GM19438 (cell line): ENCODE results near the gene STPG1.
A peak's percentile ranks its signal among the peaks of the same experiment; 100 is the strongest.

ENCODE experiments used
- ATAC-seq: cut with Tn5 transposase; IDR thresholded peaks from one replicate; pipeline ENCODE4 v1.9.1; 2021; ENCODE audit warnings: low read depth; ENCODE audit not compliant: unreplicated experiment

Gene STPG1

DNA sequence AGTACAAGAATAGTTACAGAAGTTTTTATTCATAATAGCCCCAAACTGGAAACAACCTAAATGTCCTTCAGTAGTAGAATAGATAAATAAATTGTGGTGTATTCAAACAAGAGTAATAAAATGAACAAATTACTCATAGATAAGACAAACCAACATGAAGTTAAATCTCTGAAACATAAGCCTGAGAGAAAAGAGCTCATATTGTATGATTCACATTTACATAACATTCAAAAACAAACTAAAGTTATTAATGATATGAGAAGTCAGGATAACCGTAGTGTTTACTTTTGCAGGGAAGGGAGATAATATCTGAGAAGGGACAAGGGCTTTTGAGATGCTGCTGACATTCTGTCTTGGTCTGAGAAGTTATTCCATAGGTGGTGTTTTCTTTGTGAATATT is 13.5 kb downstream of the STPG1 start:
- no peak for ATAC-seq

- ATAC-seq, result no peak
Measured at GRCh38 chr1:24393892-24394291, 19.7 kb downstream of the STPG1 start.

- no peak for ATAC-seq
Measured at GRCh38 chr1:24392982-24393650, 20.5 kb downstream of the STPG1 start.

DNA sequence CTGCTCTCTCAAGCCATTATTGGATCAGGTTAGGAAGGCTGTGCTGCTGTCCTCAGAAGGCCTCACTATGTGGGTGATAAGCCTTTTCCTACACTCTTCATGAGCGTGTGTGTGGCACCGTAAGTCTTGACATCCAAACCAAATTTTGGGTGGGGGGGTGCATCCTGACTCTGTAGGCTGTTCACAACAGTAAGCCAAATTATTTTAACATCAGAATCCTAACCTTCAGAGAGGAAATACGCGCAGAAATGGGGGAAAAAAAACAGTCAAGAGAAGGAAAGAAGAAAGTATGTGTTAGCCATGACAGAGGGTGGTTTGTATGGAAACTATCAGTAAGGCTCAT is 21.0 kb downstream of the STPG1 start:
- no peak for ATAC-seq

DNA sequence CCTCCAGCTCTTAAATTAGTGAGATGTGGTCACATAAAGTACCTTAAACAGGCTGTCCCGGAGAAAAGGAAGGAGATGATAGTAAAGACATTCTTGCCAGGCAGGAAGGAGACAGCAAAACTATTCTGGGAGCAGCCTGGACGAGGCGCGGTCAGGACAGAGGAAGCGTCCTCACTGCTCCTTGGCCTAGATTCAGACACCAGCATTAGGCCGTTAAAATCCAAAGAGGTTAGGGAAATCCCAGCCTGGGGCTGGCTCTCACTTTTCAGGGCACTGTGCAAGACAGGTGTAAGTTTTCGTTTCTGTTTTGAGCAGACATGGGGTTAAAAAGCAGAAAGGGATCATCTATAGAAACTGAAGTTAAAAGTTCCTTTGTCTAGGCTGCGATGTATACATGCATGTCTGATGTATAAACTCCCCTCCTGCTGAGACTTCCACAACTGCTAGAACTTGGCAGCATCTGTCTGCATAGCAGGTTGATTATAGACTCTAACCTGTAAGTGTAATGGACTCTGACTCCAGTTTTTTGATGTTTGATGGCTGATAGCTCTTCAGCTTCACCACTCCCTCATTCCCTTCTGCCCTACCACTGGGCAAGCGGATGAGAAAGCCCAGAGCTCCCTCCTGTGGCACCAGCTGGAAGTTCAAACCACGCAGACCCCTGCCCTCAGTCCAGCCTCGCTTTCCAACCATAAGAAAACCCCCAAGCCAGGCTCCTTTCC is 21.5 kb downstream of the STPG1 start:
- peak; percentile 86 for ATAC-seq

- no peak for ATAC-seq
Measured at GRCh38 chr1:24390924-24391782, 22.4 kb downstream of the STPG1 start.

DNA sequence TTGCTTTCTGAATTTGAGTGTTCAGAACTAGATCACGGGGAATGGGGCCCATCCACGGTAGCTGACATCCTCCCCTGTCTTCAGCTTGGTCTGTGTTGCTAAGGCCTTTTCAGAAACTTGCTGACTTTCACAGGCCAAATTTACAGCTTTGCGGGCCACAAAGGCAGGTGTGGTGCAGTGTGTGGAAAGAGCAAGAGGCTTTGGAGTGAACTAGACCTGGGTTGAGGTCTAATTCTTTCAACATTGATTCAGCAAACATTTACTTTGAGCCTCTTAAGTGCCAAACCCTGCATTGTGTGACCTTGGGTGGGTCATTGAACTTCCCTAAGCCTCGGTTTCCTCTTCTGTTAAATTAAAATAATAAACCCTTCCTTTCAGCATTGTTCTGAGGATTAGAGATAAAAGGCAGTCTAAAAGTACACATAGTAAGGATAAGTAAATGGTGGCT is 24.3 kb downstream of the STPG1 start:
- no peak for ATAC-seq

- no peak for ATAC-seq
Measured at GRCh38 chr1:24388331-24388885, 25.2 kb downstream of the STPG1 start.

GRCh38 chr1:24387636-24388175 is 25.9 kb downstream of the STPG1 start:
- ATAC-seq, result no peak

GRCh38 chr1:24386931-24387330 is 26.7 kb downstream of the STPG1 start:
- ATAC-seq, result no peak

DNA sequence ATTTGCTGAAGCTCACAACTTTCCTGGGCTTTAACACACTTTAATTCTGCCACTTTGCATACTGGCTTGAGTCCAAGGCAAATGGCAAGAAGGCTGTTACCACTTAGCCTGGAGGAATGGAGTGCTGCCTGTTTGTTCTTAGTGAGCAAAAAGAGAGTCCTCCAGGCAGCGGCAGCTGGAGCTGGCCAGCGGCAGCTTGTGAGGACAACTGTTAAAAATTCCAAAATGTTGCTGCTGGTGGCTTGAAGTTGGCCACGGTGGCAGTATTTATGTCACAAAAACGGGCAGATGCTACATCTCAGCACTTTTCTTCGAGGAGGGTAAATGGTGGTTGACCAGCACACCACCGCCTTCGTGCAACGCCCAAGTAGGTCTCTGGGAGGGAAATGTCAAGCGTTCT is 27.3 kb downstream of the STPG1 start:
- no peak for ATAC-seq

DNA sequence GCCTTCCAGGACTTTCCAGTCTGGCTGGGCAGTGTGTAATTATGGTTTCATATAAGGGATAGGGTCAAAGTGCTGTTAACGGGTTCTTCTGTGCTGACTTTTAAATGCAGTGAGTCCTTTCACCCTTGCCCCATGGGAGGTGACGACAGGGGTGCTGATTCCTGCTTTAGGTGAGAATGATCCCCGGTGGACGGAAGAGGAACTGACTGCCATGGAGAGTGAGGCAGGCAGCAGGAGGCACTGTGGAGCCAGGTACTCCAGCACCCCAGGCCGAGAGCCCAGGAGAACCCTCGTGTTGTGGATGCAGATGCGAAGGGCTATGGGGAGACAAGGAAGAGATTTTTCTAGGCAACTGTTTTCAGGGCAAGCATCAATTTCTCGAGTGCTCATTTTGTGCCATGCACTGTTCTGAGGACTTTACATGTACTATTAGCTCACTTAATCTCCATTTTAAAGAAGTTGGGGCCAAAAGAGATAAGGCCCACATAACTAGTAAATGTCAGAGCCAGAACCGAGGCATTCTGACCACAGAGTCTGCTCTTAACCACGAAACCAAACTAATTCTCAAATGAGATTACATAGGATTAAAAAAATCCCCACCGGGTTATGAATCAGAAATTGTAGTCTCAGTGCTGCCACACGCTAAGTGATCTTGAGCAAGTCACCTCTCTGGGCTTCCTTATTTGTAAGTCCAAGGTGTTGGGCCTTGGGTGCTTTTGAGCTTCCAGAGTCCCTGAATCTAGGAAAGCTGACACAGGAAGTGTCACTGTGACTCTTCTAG is 28.2 kb downstream of the STPG1 start:
- ATAC-seq, result no peak

GRCh38 chr1:24384251-24385090 is 29.1 kb downstream of the STPG1 start:
- ATAC-seq, result no peak

DNA sequence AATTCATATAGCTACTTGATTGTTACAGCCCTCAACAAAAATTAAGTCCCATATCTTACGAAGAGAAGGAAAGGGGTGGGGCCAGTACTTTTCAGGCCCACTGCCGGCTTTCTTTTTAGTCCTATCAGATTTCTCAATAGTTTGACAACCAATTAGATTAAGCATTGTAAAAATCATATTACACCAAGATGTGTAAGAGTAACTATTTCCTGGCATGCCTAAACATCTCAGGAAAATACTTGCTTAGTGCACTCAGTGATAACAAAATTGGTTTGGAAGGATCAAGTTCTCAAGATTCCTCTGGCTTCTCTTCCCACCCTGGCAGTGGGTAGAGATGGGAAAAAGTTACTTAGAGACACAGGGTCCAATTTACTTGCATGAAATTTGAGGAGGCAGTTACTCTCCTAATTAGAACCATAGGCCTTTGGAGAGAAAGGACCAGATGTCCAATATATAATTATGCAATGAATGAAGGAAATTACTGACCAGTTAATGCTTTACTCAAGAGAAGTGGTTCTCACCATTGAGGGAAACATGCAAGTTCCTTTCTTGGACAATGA is 30.1 kb downstream of the STPG1 start:
- ATAC-seq, result no peak

DNA sequence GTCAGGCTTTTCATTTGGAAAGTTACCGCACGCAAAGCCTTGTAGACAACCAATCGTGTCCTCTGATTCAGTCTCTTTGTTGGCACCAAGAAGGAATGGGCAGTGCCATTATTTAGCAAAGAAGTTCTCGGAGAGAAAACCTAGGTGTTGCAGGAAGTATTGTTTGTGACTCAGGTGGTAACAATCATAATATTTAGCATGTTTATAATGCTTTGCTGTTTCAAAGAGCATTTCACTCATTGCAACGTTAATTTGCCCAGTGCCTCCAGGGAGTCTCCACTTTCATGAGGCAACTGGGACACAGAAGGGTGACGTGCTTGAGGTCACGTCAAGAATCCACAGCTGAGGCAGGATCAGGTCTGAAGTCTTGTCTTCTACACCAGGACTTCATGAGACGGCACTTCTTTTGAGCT is 31.4 kb downstream of the STPG1 start:
- no peak for ATAC-seq

DNA sequence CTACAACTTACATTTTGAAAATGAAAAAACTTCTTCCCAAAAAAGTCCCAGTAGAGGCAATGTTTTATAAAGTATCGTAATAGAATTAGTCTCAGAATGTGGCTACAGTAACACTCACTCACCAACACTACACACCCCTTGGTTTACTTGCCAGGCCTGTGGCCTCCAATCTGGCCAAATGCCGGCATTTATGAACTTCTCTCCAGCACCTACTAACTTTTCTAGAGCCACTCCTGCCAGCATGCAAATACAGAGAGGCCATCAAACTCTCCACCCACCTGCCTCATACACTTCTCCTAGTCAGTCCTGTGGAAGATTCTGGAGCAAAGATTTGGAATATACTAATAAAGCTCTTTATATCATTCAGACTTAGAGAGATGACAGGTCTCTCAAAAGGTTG is 32.3 kb downstream of the STPG1 start:
- ATAC-seq, result no peak

GRCh38 chr1:24380508-24380907 is 33.1 kb downstream of the STPG1 start:
- no peak for ATAC-seq

- no peak for ATAC-seq
Measured at GRCh38 chr1:24379733-24380315, 33.8 kb downstream of the STPG1 start.
